Measurements from ENCODE around the gene SCLT1.

The SCLT1 gene

DNA sequence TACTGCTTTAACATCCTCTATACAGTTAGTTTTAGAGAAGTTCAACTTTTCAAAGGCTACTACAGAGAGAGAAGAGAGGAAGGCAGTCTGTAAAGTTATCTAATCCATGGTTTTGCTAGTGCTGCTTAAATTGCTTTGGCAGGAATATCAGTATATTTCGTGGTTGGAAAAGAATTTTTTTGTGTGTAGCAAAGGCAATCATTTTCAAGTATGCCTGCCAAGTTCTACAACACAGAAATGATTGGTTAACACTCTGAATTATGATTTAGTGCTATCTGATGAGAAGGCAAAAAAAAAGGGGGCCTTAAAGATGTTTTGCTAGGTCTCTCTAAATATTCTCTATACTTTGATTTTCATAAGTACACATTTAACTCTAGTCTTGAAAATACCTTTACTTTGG, 150.7 kb downstream of the SCLT1 start:
- no peak for TF ChIP-seq SUZ12 (IDR thresholded peaks at IDR 0.05; ENCODE audit: extremely low read depth, insufficient read depth, insufficient read length)
- no peak for TF ChIP-seq YY1 (IDR thresholded peaks at IDR 0.05; ENCODE audit: insufficient read depth, insufficient read length)
- TF ChIP-seq ZNF274 (IDR thresholded peaks at IDR 0.05; ENCODE audit: low read depth, low read length) = no peak
- peaks cover 23% of the 10 kb centered on the region for H3K9me3 ChIP-seq (ENCODE audit: insufficient read depth, low read length)
- H3K27me3 ChIP-seq (ENCODE audit: insufficient read depth, insufficient read length) = no peaks in the 10 kb centered on the region
- no peaks in the 10 kb centered on the region for H3K4me1 ChIP-seq (ENCODE audit: insufficient read depth, insufficient read length)
- no peak for DNase-seq (ENCODE audit: low read depth, low spot score)
- no peak overlapping the region for H3K9ac ChIP-seq (ENCODE audit: insufficient read length, low read depth)
- H3K36me3 ChIP-seq (ENCODE audit: insufficient read depth, insufficient read length, low read length) = peaks cover 10% of the 10 kb centered on the region
- H3K4me3 ChIP-seq (ENCODE audit: insufficient read length, low read depth) = no peak overlapping the region

DNA sequence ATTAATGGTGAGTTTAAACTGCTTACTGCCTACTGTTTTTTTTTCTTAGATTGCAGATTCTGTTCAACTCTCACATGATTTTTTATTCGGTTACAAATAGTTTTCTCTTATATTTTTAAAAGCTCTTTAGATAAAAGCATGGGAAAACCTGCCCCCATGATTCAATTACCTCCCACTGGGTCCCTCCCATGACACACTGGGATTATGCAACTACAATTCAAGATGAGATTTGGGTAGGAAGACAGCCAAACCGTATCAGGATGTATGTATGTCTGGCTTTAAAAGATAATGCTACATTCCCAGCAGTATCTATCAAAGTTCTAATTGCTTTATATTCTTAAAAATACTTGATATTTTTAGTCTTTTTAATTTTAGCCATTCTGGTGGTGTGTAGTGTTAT, 152.4 kb downstream of the SCLT1 start:
- Histone ChIP-seq H3K27me3 (ENCODE audit: insufficient read depth, insufficient read length) (no peaks in the 10 kb centered on the region), H3K9me3 (ENCODE audit: insufficient read depth, low read length) (peaks cover 23% of the 10 kb centered on the region), H3K9ac (ENCODE audit: insufficient read length, low read depth) (no peak overlapping the region), H3K4me3 (ENCODE audit: insufficient read length, low read depth) (no peak overlapping the region), H3K4me1 (ENCODE audit: insufficient read depth, insufficient read length) (no peaks in the 10 kb centered on the region), H3K36me3 (ENCODE audit: insufficient read depth, insufficient read length, low read length) (peaks cover 10% of the 10 kb centered on the region)
- TF ChIP-seq YY1 (IDR thresholded peaks at IDR 0.05; ENCODE audit: insufficient read depth, insufficient read length) (no peak), ZNF274 (IDR thresholded peaks at IDR 0.05; ENCODE audit: low read depth, low read length) (no peak), SUZ12 (IDR thresholded peaks at IDR 0.05; ENCODE audit: extremely low read depth, insufficient read depth, insufficient read length) (no peak)
- no peak for DNase-seq (ENCODE audit: low read depth, low spot score)

DNA sequence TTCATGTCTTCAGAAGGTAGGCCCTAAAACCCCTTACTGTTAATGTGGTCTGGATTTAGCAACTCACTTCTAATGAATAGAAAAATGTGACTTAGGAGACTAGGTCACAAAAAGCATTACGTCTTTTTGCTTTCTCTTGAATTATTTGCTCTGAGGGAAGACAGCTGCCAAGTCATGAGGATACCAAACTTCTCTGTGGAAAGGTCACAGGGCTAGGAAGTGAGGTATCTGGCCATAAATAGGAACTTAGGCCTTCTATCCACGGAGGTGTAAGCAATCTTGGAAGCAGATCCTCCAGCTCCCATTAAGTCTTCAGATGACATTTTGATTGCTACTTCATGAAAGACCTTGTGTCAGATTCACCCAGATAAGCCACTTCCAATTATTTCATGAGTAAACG, 163.3 kb downstream of the SCLT1 start:
- DNase-seq (ENCODE audit: low read depth, low spot score) = no peak
- H3K4me3 ChIP-seq (ENCODE audit: insufficient read length, low read depth) = no peak overlapping the region
- H3K4me1 ChIP-seq (ENCODE audit: insufficient read depth, insufficient read length) = no peaks in the 10 kb centered on the region
- H3K9me3 ChIP-seq (ENCODE audit: insufficient read depth, low read length) = no peaks in the 10 kb centered on the region
- TF ChIP-seq SUZ12 (IDR thresholded peaks at IDR 0.05; ENCODE audit: extremely low read depth, insufficient read depth, insufficient read length) (no peak), YY1 (IDR thresholded peaks at IDR 0.05; ENCODE audit: insufficient read depth, insufficient read length) (no peak), ZNF274 (IDR thresholded peaks at IDR 0.05; ENCODE audit: low read depth, low read length) (no peak)
- no peak overlapping the region for H3K9ac ChIP-seq (ENCODE audit: insufficient read length, low read depth)
- H3K27me3 ChIP-seq (ENCODE audit: insufficient read depth, insufficient read length) = no peaks in the 10 kb centered on the region
- no peaks in the 10 kb centered on the region for H3K36me3 ChIP-seq (ENCODE audit: insufficient read depth, insufficient read length, low read length)

DNA sequence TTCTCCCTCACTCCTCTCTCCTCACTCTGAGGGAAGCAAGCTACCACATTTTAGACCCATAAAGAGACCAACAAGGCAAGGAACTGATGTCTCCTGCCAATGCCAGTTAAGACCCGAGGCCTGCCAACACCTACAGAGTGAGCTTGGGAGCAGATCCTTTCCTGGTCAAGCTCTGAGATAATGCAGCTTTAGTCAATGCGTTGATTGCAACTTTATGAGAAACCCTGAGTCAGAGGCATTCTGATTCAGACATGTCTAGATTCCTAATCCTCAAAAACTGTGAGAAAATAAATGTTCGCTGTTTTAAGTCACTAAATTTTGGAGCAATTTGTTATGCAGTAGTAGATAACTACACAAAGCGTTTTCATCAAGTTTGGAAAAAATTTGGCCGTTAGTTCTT, 168.4 kb downstream of the SCLT1 start:
- DNase-seq (ENCODE audit: low read depth, low spot score) = no peak
- no peaks in the 10 kb centered on the region for H3K27me3 ChIP-seq (ENCODE audit: insufficient read depth, insufficient read length)
- no peaks in the 10 kb centered on the region for H3K9me3 ChIP-seq (ENCODE audit: insufficient read depth, low read length)
- H3K36me3 ChIP-seq (ENCODE audit: insufficient read depth, insufficient read length, low read length) = no peaks in the 10 kb centered on the region
- H3K9ac ChIP-seq (ENCODE audit: insufficient read length, low read depth) = no peak overlapping the region
- TF ChIP-seq ZNF274 (IDR thresholded peaks at IDR 0.05; ENCODE audit: low read depth, low read length) (no peak), SUZ12 (IDR thresholded peaks at IDR 0.05; ENCODE audit: extremely low read depth, insufficient read depth, insufficient read length) (no peak), YY1 (IDR thresholded peaks at IDR 0.05; ENCODE audit: insufficient read depth, insufficient read length) (no peak)
- no peaks in the 10 kb centered on the region for H3K4me1 ChIP-seq (ENCODE audit: insufficient read depth, insufficient read length)
- no peak overlapping the region for H3K4me3 ChIP-seq (ENCODE audit: insufficient read length, low read depth)

DNA sequence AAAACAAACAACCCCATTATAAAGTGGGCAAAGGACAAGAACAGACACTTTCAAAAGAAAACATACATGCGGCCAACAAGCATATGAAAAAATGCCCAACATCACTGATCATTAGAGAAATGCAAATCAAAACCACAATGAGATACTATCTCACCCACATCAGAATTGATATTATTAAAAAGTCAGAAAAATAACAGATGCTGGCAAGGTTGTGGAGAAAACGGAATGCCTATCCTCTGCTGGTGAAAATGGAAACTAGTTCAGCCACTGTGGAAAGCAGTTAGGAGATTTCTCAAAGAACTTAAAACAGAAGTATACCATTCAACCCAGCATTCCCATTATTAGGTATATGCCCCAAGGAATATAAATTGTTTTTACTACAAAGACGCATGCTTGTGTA, 171.4 kb downstream of the SCLT1 start:
- H3K9me3 ChIP-seq (ENCODE audit: insufficient read depth, low read length) = no peaks in the 10 kb centered on the region
- no peak for DNase-seq (ENCODE audit: low read depth, low spot score)
- no peaks in the 10 kb centered on the region for H3K36me3 ChIP-seq (ENCODE audit: insufficient read depth, insufficient read length, low read length)
- H3K4me1 ChIP-seq (ENCODE audit: insufficient read depth, insufficient read length) = no peaks in the 10 kb centered on the region
- H3K9ac ChIP-seq (ENCODE audit: insufficient read length, low read depth) = no peak overlapping the region
- H3K4me3 ChIP-seq (ENCODE audit: insufficient read length, low read depth) = no peak overlapping the region
- no peaks in the 10 kb centered on the region for H3K27me3 ChIP-seq (ENCODE audit: insufficient read depth, insufficient read length)
- TF ChIP-seq ZNF274 (IDR thresholded peaks at IDR 0.05; ENCODE audit: low read depth, low read length) (no peak), SUZ12 (IDR thresholded peaks at IDR 0.05; ENCODE audit: extremely low read depth, insufficient read depth, insufficient read length) (no peak)

DNA sequence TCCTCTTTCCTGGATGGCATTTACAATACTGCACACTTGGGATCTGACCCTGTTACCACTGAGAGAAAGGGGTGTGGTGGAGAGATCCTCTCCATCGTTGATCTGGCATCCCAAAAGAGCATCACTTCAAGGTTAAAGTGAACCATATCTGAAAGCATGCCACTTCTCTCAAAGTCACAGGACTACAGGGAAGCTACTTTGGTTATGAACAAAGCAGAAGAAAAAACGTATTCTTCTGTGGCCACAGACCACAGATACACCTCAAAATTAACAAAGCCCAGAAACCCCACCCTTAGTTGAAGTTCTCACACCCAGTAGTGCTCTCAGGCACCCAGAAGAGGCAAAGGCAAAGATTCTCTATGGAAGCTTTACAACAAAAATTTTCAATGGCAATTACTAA, 175.6 kb downstream of the SCLT1 start:
- no peaks in the 10 kb centered on the region for H3K4me1 ChIP-seq (ENCODE audit: insufficient read depth, insufficient read length)
- H3K4me3 ChIP-seq (ENCODE audit: insufficient read length, low read depth) = no peak overlapping the region
- DNase-seq (ENCODE audit: low read depth, low spot score) = no peak
- H3K9ac ChIP-seq (ENCODE audit: insufficient read length, low read depth) = no peak overlapping the region
- no peaks in the 10 kb centered on the region for H3K9me3 ChIP-seq (ENCODE audit: insufficient read depth, low read length)
- TF ChIP-seq ZNF274 (IDR thresholded peaks at IDR 0.05; ENCODE audit: low read depth, low read length) (no peak), SUZ12 (IDR thresholded peaks at IDR 0.05; ENCODE audit: extremely low read depth, insufficient read depth, insufficient read length) (no peak), YY1 (IDR thresholded peaks at IDR 0.05; ENCODE audit: insufficient read depth, insufficient read length) (no peak)
- no peaks in the 10 kb centered on the region for H3K36me3 ChIP-seq (ENCODE audit: insufficient read depth, insufficient read length, low read length)
- no peaks in the 10 kb centered on the region for H3K27me3 ChIP-seq (ENCODE audit: insufficient read depth, insufficient read length)

DNA sequence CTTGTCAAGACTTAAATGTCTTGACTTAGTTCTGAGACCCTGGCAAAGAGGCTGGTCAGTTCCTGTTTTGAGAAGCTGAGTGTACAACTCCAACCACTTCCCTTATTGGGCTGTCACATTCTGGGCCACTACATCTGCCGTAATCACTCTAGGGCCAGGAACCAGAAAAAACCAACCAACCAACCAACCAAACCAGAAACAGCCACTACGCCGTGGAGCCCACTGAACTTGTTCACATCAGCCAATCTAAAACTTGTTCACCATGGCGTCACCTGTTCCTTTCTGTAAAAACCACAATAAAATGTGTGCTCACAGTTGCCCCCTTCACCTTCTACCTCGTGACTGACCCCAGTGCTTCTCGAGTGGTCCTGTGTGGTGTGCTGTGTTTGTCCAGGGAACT, 176.5 kb downstream of the SCLT1 start:
- DNase-seq (ENCODE audit: low read depth, low spot score) = no peak
- H3K9me3 ChIP-seq (ENCODE audit: insufficient read depth, low read length) = no peaks in the 10 kb centered on the region
- H3K4me1 ChIP-seq (ENCODE audit: insufficient read depth, insufficient read length) = no peaks in the 10 kb centered on the region
- no peak overlapping the region for H3K9ac ChIP-seq (ENCODE audit: insufficient read length, low read depth)
- TF ChIP-seq YY1 (IDR thresholded peaks at IDR 0.05; ENCODE audit: insufficient read depth, insufficient read length) (no peak), ZNF274 (IDR thresholded peaks at IDR 0.05; ENCODE audit: low read depth, low read length) (no peak), SUZ12 (IDR thresholded peaks at IDR 0.05; ENCODE audit: extremely low read depth, insufficient read depth, insufficient read length) (no peak)
- H3K4me3 ChIP-seq (ENCODE audit: insufficient read length, low read depth) = no peak overlapping the region
- no peaks in the 10 kb centered on the region for H3K36me3 ChIP-seq (ENCODE audit: insufficient read depth, insufficient read length, low read length)
- no peaks in the 10 kb centered on the region for H3K27me3 ChIP-seq (ENCODE audit: insufficient read depth, insufficient read length)

DNA sequence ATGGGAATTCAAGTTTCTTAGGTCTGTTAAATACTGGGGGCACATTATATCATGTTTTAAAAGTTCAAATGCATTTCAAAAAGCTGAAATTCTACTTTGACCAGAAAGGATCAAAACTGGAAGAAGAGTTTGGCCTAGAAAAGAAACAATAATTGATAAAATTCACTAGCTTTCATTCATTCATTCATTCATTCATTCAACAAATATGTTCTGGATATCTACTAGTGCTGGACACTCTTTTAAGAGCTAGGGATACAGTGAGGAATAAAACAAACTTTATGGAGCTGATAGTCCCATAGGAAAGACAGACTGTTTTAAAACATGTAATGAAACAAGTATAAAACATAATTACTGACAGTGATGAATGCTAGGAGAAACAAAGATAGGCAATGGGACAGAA, 177.8 kb downstream of the SCLT1 start:
- Histone ChIP-seq H3K9me3 (ENCODE audit: insufficient read depth, low read length) (no peaks in the 10 kb centered on the region), H3K9ac (ENCODE audit: insufficient read length, low read depth) (no peak overlapping the region), H3K4me1 (ENCODE audit: insufficient read depth, insufficient read length) (no peaks in the 10 kb centered on the region), H3K27me3 (ENCODE audit: insufficient read depth, insufficient read length) (no peaks in the 10 kb centered on the region), H3K36me3 (ENCODE audit: insufficient read depth, insufficient read length, low read length) (no peaks in the 10 kb centered on the region), H3K4me3 (ENCODE audit: insufficient read length, low read depth) (no peak overlapping the region)
- DNase-seq (ENCODE audit: low read depth, low spot score) = no peak
- TF ChIP-seq YY1 (IDR thresholded peaks at IDR 0.05; ENCODE audit: insufficient read depth, insufficient read length) (no peak), SUZ12 (IDR thresholded peaks at IDR 0.05; ENCODE audit: extremely low read depth, insufficient read depth, insufficient read length) (no peak), ZNF274 (IDR thresholded peaks at IDR 0.05; ENCODE audit: low read depth, low read length) (no peak)

All from NT2/D1 (cell line).